GM12873 (cell line): Measurements from ENCODE around the gene TEKT2.
A peak's percentile ranks its signal among the peaks of the same experiment; 100 is the strongest.

Experiments
- CTCF ChIP-seq: IDR thresholded peaks from 2 replicates; pipeline ENCODE4 v1.5.1; 2012; ENCODE audit warnings: low read depth, mild to moderate bottlenecking, moderate library complexity, low read length, control low read depth; ENCODE audit not compliant: insufficient read depth; ENCODE audit errors: missing control alignments

TEKT2 gene

GRCh38 chr1:36098650-36099365 lies 14.9 kb downstream of the TEKT2 start:
- no peak for TF ChIP-seq CTCF

- peak; percentile 87 for TF ChIP-seq CTCF
Measured at GRCh38 chr1:36099681-36100341, 15.9 kb downstream of the TEKT2 start.

GRCh38 chr1:36100376-36100775 lies 16.5 kb downstream of the TEKT2 start:
- TF ChIP-seq CTCF, result no peak

GRCh38 chr1:36101546-36101945 lies 17.7 kb downstream of the TEKT2 start:
- TF ChIP-seq CTCF, result no peak

GRCh38 chr1:36106269-36106668 lies 22.4 kb downstream of the TEKT2 start:
- TF ChIP-seq CTCF, result no peak

GRCh38 chr1:36107394-36107793 lies 23.5 kb downstream of the TEKT2 start:
- no peak for TF ChIP-seq CTCF

GRCh38 chr1:36108314-36108713 lies 24.4 kb downstream of the TEKT2 start:
- no peak for TF ChIP-seq CTCF
